ENCODE data around the gene FECH. TPM values are rescaled to one million over a fixed set of nuclear protein-coding genes. Genes with fewer than 3 reads are reported as not detected.

The FECH gene
- total and polyA plus RNA-seq, 10 of the 15 experiments (the other 5 are each of a cell fraction or from before 2014, with no cell fraction given), result 9.9 to 50.0 (median 30.1) TPM

DNA sequence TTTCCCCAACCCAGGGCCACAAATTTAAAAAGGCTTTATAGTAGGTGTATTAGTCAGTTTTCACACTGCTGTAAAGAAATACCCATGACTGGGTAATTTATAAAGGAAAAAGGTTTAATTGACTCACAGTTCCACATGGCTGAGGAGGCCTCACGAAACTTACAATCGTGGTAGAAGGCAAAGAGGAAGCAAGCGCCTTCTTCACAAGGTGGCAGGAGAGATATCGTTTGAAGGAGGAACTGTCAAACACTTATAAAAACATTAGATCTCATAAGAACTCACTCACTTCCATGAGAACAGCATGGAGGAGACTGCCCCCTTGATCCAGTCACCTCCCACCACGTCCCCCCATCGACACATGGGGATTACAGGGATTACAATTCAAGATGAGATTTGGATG, 70.4 kb downstream of the FECH start (continued):
- no peak for TF ChIP-seq NFYA (IDR thresholded peaks at IDR 0.05; ENCODE audit: borderline replicate concordance, low read depth, low read length)
- TF ChIP-seq BHLHE40 (IDR thresholded peaks at IDR 0.05; ENCODE audit: borderline replicate concordance in 1 of 2, low read depth in 2 of 2, low read length in 1 of 2), result no peak
- no peak for TF ChIP-seq RAD21 (IDR thresholded peaks at IDR 0.05; ENCODE audit: insufficient read depth, low read depth, low read length)
- TF ChIP-seq SRF (IDR thresholded peaks at IDR 0.05; ENCODE audit: low read depth in 2 of 2, low read length in 2 of 2), result no peak

DNA sequence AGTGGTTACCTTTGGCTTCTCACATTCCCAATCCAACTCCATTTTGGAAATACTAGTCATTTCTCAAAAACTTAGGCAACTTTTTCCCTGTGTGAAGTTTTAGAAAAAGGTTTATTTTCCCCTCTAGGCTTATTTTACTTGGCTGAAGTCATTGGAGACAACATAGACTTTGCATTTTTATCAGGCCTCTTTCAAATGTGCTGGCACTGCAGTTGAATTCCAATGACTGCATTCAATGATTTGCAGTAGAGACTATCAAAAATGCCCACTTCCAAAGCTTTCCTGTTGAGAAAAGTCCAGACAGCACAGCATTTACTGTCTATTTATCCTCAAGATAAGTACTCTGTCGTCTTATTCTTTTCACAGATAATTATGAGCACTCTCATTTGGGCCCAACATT, 81.3 kb downstream of the FECH start:
- Histone ChIP-seq H3K4me1 (ENCODE audit: control insufficient read depth, insufficient read depth, low read length) (no peaks in the 10 kb centered on the region), H3K4me2 (ENCODE audit: control insufficient read depth, insufficient read depth) (no peak overlapping the region), H4K20me1 (ENCODE audit: control insufficient read depth, insufficient read depth) (no peaks in the 10 kb centered on the region), H3K9me3 (replicated peaks; ENCODE audit: control insufficient read depth, insufficient read depth, low read length) (no peaks in the 10 kb centered on the region), H3K79me2 (ENCODE audit: control insufficient read depth, insufficient read depth, low read length) (no peaks in the 10 kb centered on the region), H3K4me3 (no peak overlapping the region), H3K27ac (ENCODE audit: control insufficient read depth, insufficient read depth) (no peak overlapping the region), H3K9ac (ENCODE audit: control insufficient read depth, insufficient read depth, low read length) (no peak overlapping the region), H3K36me3 (ENCODE audit: control insufficient read depth in 2 of 2, insufficient read depth in 2 of 2, low read length in 1 of 2) (no peaks in the 10 kb centered on the region), H3K27me3 (replicated peaks in 1 of 2; ENCODE audit: control insufficient read depth in 2 of 2, insufficient read depth in 2 of 2, low read length in 1 of 2) (no peaks in the 10 kb centered on the region; a peak in 2 of 4 replicates), H2AFZ (ENCODE audit: control insufficient read depth, low read depth, low read length) (no peak overlapping the region)
- ChIA-PET SMC1A (ENCODE audit: uncharacterized antibody, unreplicated experiment) (interaction anchor here (0.8 kb wide), 1 partner anchor 39 kb away, joined by 3 read pairs; no protein-coding TSS in a partner anchor), RAD21 (ENCODE audit: unreplicated experiment) (no interaction called here), CTCF (no interaction called here), POLR2A (no interaction called here)
- FAIRE-seq (no peak), ATAC-seq (no peak), DNase-seq (ENCODE audit: low read depth, low spot score) (no peak)
- BruUV-seq (replicated peaks), result no TSS peak
- in situ Hi-C loops (cut with MboI) (no loop called here), intact Hi-C loops (cut with micrococcal nuclease; ENCODE audit: unreplicated experiment) (no loop called here)
- 0% methylated on average over 1 of the region's 1 CpG for WGBS (ENCODE audit: insufficient coverage, insufficient replicate concordance, low lambda C conversion rate, missing lambda C conversion rate)
- no peak for TF ChIP-seq ZNF274 (IDR thresholded peaks at IDR 0.05; ENCODE audit: insufficient read depth, insufficient read length)
- no peak for TF ChIP-seq POU2F2 (IDR thresholded peaks at IDR 0.05; ENCODE audit: borderline replicate concordance, low read depth, low read length)
- TF ChIP-seq, protein P1, sequence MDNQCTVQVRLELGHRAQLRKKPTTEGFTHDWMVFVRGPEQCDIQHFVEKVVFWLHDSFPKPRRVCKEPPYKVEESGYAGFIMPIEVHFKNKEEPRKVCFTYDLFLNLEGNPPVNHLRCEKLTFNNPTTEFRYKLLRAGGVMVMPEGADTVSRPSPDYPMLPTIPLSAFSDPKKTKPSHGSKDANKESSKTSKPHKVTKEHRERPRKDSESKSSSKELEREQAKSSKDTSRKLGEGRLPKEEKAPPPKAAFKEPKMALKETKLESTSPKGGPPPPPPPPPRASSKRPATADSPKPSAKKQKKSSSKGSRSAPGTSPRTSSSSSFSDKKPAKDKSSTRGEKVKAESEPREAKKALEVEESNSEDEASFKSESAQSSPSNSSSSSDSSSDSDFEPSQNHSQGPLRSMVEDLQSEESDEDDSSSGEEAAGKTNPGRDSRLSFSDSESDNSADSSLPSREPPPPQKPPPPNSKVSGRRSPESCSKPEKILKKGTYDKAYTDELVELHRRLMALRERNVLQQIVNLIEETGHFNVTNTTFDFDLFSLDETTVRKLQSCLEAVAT (IDR thresholded peaks at IDR 0.05), result no peak
- TF ChIP-seq, protein P2, sequence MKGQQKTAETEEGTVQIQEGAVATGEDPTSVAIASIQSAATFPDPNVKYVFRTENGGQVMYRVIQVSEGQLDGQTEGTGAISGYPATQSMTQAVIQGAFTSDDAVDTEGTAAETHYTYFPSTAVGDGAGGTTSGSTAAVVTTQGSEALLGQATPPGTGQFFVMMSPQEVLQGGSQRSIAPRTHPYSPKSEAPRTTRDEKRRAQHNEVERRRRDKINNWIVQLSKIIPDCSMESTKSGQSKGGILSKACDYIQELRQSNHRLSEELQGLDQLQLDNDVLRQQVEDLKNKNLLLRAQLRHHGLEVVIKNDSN (IDR thresholded peaks at IDR 0.05; ENCODE audit: borderline replicate concordance, extremely low read length, insufficient read depth, low read depth, low read length), result no peak
- no peak for TF ChIP-seq PAX8 (IDR thresholded peaks at IDR 0.05)
- TF ChIP-seq, protein P3, sequence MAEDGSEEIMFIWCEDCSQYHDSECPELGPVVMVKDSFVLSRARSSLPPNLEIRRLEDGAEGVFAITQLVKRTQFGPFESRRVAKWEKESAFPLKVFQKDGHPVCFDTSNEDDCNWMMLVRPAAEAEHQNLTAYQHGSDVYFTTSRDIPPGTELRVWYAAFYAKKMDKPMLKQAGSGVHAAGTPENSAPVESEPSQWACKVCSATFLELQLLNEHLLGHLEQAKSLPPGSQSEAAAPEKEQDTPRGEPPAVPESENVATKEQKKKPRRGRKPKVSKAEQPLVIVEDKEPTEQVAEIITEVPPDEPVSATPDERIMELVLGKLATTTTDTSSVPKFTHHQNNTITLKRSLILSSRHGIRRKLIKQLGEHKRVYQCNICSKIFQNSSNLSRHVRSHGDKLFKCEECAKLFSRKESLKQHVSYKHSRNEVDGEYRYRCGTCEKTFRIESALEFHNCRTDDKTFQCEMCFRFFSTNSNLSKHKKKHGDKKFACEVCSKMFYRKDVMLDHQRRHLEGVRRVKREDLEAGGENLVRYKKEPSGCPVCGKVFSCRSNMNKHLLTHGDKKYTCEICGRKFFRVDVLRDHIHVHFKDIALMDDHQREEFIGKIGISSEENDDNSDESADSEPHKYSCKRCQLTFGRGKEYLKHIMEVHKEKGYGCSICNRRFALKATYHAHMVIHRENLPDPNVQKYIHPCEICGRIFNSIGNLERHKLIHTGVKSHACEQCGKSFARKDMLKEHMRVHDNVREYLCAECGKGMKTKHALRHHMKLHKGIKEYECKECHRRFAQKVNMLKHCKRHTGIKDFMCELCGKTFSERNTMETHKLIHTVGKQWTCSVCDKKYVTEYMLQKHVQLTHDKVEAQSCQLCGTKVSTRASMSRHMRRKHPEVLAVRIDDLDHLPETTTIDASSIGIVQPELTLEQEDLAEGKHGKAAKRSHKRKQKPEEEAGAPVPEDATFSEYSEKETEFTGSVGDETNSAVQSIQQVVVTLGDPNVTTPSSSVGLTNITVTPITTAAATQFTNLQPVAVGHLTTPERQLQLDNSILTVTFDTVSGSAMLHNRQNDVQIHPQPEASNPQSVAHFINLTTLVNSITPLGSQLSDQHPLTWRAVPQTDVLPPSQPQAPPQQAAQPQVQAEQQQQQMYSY (CRISPR knock-in tag; IDR thresholded peaks at IDR 0.05), result no peak
- no peak for TF ChIP-seq KAT2A (conservative IDR thresholded peaks at IDR 0.05; ENCODE audit: control insufficient read depth, low read depth, low read length)
- no peak for TF ChIP-seq ZNF622 (IDR thresholded peaks at IDR 0.05)
- no peak for TF ChIP-seq RELA (IDR thresholded peaks at IDR 0.05; ENCODE audit: borderline replicate concordance, partially characterized antibody)
- no peak for TF ChIP-seq IRF4 (IDR thresholded peaks at IDR 0.05; ENCODE audit: low read depth, low read length)
- TF ChIP-seq ASH2L (IDR thresholded peaks at IDR 0.05; ENCODE audit: borderline replicate concordance, low read depth), result no peak
- no peak for TF ChIP-seq MTA3 (IDR thresholded peaks at IDR 0.05; ENCODE audit: borderline replicate concordance, low read length)
- TF ChIP-seq, protein P4, sequence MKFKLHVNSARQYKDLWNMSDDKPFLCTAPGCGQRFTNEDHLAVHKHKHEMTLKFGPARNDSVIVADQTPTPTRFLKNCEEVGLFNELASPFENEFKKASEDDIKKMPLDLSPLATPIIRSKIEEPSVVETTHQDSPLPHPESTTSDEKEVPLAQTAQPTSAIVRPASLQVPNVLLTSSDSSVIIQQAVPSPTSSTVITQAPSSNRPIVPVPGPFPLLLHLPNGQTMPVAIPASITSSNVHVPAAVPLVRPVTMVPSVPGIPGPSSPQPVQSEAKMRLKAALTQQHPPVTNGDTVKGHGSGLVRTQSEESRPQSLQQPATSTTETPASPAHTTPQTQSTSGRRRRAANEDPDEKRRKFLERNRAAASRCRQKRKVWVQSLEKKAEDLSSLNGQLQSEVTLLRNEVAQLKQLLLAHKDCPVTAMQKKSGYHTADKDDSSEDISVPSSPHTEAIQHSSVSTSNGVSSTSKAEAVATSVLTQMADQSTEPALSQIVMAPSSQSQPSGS (IDR thresholded peaks at IDR 0.05; ENCODE audit: low read length), result no peak

Measured in GM12878 (cell line).